Keratinocyte (primary cell): ENCODE measurements around the gene POLR2M. TPM values are rescaled to one million over a fixed set of nuclear protein-coding genes. Genes with fewer than 3 reads are reported as not detected.

ENCODE experiments used
- DNase-seq: peaks from one replicate; pipeline ENCODE4 v3.0.0-alpha.2; 2011; ENCODE audit warnings: low read depth, missing footprints, low spot score
- FAIRE-seq: peaks from 2 replicates; lab custom pipeline; 2011; peaks lifted over from hg19 to GRCh38; lab: Jason Lieb, UNC
- H2AFZ ChIP-seq: 2 replicates; pipeline ENCODE4 v1.6.0; 2012; ENCODE audit warnings: low read length, control low read depth, inconsistent platforms; ENCODE audit not compliant: control insufficient read depth
- H3K27ac ChIP-seq: 2 replicates; pipeline ENCODE4 v1.5.1; 2011; ENCODE audit warnings: low read length; ENCODE audit not compliant: control insufficient read depth, insufficient read depth
- H3K27me3 ChIP-seq: 3 replicates; pipeline ENCODE4 v1.6.0; 2011; ENCODE audit warnings: low read length; ENCODE audit not compliant: control insufficient read depth, insufficient read depth; ENCODE audit errors: extremely low read depth
- H3K36me3 ChIP-seq, 2 experiments: 2 replicates in 1 of 2; 3 replicates in 1 of 2; pipeline ENCODE4 v1.5.1; 2011; ENCODE audit warnings: low read length in 2 of 2, mild to moderate bottlenecking in 1 of 2; ENCODE audit not compliant: control insufficient read depth in 2 of 2, insufficient read depth in 2 of 2; ENCODE audit errors: extremely low read depth in 1 of 2
- H3K4me1 ChIP-seq: 3 replicates; pipeline ENCODE4 v1.5.1; 2011; ENCODE audit warnings: low read length; ENCODE audit not compliant: control insufficient read depth, insufficient read depth; ENCODE audit errors: extremely low read depth
- H3K4me2 ChIP-seq: 3 replicates; pipeline ENCODE4 v1.6.0; 2011; ENCODE audit warnings: low read depth, low read length; ENCODE audit not compliant: control insufficient read depth, insufficient read depth; ENCODE audit errors: extremely low read depth
- H3K4me3 ChIP-seq, 3 experiments: fragments of 200-600 bp in 1 of 3; sonication (generic) in 1 of 3; 2 replicates in 2 of 3; 3 replicates in 1 of 3; pipeline ENCODE4 v1.5.1; 2011 to 2016; ENCODE audit warnings: low read length in 3 of 3, mild to moderate bottlenecking in 3 of 3, control low read depth in 2 of 3, inconsistent platforms in 1 of 3, low read depth in 1 of 3, mixed read lengths in 1 of 3, mixed run types in 1 of 3, moderate library complexity in 1 of 3; ENCODE audit not compliant: control insufficient read depth in 2 of 3, insufficient read depth in 2 of 3; ENCODE audit errors: extremely low read depth in 1 of 3
- H3K79me2 ChIP-seq: 2 replicates; pipeline ENCODE4 v1.6.0; 2012; ENCODE audit warnings: low read length; ENCODE audit not compliant: control insufficient read depth, insufficient read depth
- H3K9ac ChIP-seq: 3 replicates; pipeline ENCODE4 v1.6.0; 2011; ENCODE audit warnings: low read length; ENCODE audit not compliant: control insufficient read depth, insufficient read depth; ENCODE audit errors: extremely low read depth
- H3K9me1 ChIP-seq: 3 replicates; pipeline ENCODE4 v1.6.0; 2011; ENCODE audit warnings: low read length; ENCODE audit not compliant: control insufficient read depth, insufficient read depth; ENCODE audit errors: extremely low read depth
- H3K9me3 ChIP-seq: 2 replicates; pipeline ENCODE4 v1.5.1; 2012; ENCODE audit warnings: low read depth, low read length; ENCODE audit not compliant: control insufficient read depth
- H4K20me1 ChIP-seq: 3 replicates; pipeline ENCODE4 v1.6.0; 2011; ENCODE audit warnings: low read length; ENCODE audit not compliant: control insufficient read depth, insufficient read depth; ENCODE audit errors: extremely low read depth
- CTCF ChIP-seq, 3 experiments: IDR thresholded peaks in 1 of 3; conservative IDR thresholded peaks in 1 of 3; optimal IDR thresholded peaks in 1 of 3; 2 replicates in 2 of 3; 3 replicates in 1 of 3; pipeline versions ENCODE3 to v1.5.1; 2011; ENCODE audit warnings: low read length in 3 of 3, mild to moderate bottlenecking in 3 of 3, moderate library complexity in 2 of 3, control low read depth in 1 of 3, inconsistent platforms in 1 of 3; ENCODE audit not compliant: insufficient read depth in 2 of 3; ENCODE audit errors: extremely low read depth in 1 of 3
- EZH2 ChIP-seq: IDR thresholded peaks from one replicate; pipeline ENCODE4 v1.6.1; 2012; ENCODE audit warnings: inconsistent platforms, mild to moderate bottlenecking, low read length, moderate library complexity
- dilution Hi-C: fragments of 300-500 bp; cut with MboI; formaldehyde crosslinking; loops from one replicate; pipeline ENCODE4 v1.7.0; 2020; ENCODE audit warnings: low sequenced_read_pairs; ENCODE audit not compliant: extremely low pct_ligation_motif_present
- polyA plus RNA-seq, 5 experiments: library from polyadenylated mRNA; depleted of rRNA in 3 of 5; stranded (reverse) in 3 of 5; stranded (forward) in 1 of 5; unstranded in 1 of 5; fragments of >200 nt; gene quantifications; 1 replicate in 1 of 5; 2 replicates in 3 of 5; 3 replicates in 1 of 5; pipeline versions ENCODE4 v1.2.1 to v1.2.3, GENCODE V29; 2011 to 2012; ENCODE audit warnings: missing spikeins in 2 of 5, low read depth in 1 of 5, low replicate concordance in 1 of 5

POLR2M gene
- polyA plus RNA-seq, 1 donor (not counting 4 experiments of a cell fraction or from before 2014, with no cell fraction given), result 40.6 TPM

DNA sequence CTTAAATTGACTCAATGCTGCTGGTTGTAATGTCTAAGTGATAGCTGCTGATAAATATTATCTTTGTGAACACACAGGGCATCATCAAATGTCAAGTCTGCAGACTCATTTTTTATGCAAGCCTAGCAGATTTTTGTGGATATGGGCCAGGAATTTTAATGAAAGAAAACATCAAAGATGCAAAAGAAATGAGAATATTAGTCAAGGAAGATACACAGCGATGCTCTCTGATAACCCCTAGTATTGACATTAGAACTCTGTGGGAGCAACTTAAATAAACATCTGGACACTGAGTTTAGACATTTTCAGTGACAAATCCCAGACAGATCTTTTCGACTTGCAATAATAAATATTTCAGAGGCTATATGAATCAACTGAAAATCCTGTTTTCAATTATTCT, 28.3 kb downstream of the POLR2M start:
- no peaks in the 10 kb centered on the region for H3K36me3 ChIP-seq
- H3K4me1 ChIP-seq, result peaks cover 4% of the 10 kb centered on the region
- dilution Hi-C loops, result no loop called here
- H3K9me3 ChIP-seq, result no peaks in the 10 kb centered on the region
- H3K27me3 ChIP-seq, result no peaks in the 10 kb centered on the region
- no peaks in the 10 kb centered on the region for H4K20me1 ChIP-seq
- no peak overlapping the region for H3K4me3 ChIP-seq
- H2AFZ ChIP-seq, result no peak overlapping the region
- DNase-seq (no peak), FAIRE-seq (no peak)
- no peak overlapping the region for H3K27ac ChIP-seq
- no peak overlapping the region for H3K4me2 ChIP-seq
- H3K9me1 ChIP-seq, result no peaks in the 10 kb centered on the region
- no peak overlapping the region for H3K9ac ChIP-seq
- H3K79me2 ChIP-seq, result no peaks in the 10 kb centered on the region
- TF ChIP-seq CTCF (optimal IDR thresholded peaks at IDR 0.05 in 1 of 3, IDR thresholded peaks at IDR 0.05 in 1 of 3, conservative IDR thresholded peaks at IDR 0.05 in 1 of 3; ENCODE audit: extremely low read depth in 1 of 3, insufficient read depth in 2 of 3, low read length in 3 of 3), result no peak
- no peak for TF ChIP-seq EZH2

GRCh38 chr15:57735431-57735830, 28.9 kb downstream of the POLR2M start:
- H3K9ac ChIP-seq, result no peak overlapping the region
- no peak overlapping the region for H3K4me2 ChIP-seq
- H3K79me2 ChIP-seq, result no peaks in the 10 kb centered on the region
- H3K27me3 ChIP-seq, result no peaks in the 10 kb centered on the region
- TF ChIP-seq CTCF (optimal IDR thresholded peaks at IDR 0.05 in 1 of 3, IDR thresholded peaks at IDR 0.05 in 1 of 3, conservative IDR thresholded peaks at IDR 0.05 in 1 of 3; ENCODE audit: extremely low read depth in 1 of 3, insufficient read depth in 2 of 3, low read length in 3 of 3) (no peak), EZH2 (no peak)
- no peaks in the 10 kb centered on the region for H3K9me1 ChIP-seq
- dilution Hi-C loops, result no loop called here
- peaks cover 4% of the 10 kb centered on the region for H3K4me1 ChIP-seq
- H3K27ac ChIP-seq, result no peak overlapping the region
- H2AFZ ChIP-seq, result no peak overlapping the region
- H4K20me1 ChIP-seq, result no peaks in the 10 kb centered on the region
- H3K9me3 ChIP-seq, result no peaks in the 10 kb centered on the region
- no peaks in the 10 kb centered on the region for H3K36me3 ChIP-seq
- FAIRE-seq (no peak), DNase-seq (no peak)
- no peak overlapping the region for H3K4me3 ChIP-seq
